Measurements from ENCODE around the gene SCARF2. TPM values are rescaled to one million over a fixed set of nuclear protein-coding genes. Genes with fewer than 3 reads are reported as not detected.

SCARF2 gene
- total and polyA plus RNA-seq, 2 of the 13 experiments (the other 11 are each of a cell fraction or from before 2014, with no cell fraction given), result 3.3 to 6.2 TPM

DNA sequence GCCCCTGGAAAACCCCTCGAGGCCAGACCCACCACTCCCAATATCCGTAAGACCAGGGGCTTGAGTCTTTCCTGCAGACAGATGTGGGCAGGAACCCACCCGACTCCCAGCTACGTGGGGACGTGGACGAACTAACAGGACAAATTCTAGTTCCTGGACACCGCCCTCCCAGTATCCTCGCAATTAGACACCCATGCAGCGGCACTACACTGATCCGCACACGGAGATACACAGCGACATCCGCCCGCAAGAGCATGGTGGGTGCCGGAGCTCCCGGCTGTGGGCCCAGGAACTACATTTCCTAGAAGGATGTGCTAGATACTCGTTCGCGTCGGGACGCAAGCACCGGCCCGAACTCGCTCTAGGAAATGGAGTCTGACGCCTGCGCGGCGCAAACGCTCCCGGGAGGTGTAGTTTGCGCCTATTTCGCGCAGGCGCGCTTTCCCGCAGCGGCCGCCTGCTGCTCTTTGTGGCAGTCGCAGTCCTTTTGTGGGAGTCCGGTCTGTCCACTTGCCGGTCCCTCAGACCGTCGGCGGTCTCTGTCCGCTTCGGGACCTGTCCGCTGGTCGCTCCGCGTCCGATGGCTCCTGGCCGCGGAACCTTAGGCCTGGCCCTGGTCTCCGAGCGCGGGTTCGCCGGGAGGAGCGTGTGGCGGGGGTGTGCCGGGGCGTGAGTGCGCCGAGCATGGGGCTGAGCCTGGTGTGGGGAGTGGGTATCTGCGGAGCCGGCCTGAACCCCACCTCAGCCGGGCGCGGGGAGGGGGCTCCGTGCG is 43.7 kb downstream of the SCARF2 start, which contains the start of gene ZNF74 (continued):
- TF ChIP-seq, protein P1, sequence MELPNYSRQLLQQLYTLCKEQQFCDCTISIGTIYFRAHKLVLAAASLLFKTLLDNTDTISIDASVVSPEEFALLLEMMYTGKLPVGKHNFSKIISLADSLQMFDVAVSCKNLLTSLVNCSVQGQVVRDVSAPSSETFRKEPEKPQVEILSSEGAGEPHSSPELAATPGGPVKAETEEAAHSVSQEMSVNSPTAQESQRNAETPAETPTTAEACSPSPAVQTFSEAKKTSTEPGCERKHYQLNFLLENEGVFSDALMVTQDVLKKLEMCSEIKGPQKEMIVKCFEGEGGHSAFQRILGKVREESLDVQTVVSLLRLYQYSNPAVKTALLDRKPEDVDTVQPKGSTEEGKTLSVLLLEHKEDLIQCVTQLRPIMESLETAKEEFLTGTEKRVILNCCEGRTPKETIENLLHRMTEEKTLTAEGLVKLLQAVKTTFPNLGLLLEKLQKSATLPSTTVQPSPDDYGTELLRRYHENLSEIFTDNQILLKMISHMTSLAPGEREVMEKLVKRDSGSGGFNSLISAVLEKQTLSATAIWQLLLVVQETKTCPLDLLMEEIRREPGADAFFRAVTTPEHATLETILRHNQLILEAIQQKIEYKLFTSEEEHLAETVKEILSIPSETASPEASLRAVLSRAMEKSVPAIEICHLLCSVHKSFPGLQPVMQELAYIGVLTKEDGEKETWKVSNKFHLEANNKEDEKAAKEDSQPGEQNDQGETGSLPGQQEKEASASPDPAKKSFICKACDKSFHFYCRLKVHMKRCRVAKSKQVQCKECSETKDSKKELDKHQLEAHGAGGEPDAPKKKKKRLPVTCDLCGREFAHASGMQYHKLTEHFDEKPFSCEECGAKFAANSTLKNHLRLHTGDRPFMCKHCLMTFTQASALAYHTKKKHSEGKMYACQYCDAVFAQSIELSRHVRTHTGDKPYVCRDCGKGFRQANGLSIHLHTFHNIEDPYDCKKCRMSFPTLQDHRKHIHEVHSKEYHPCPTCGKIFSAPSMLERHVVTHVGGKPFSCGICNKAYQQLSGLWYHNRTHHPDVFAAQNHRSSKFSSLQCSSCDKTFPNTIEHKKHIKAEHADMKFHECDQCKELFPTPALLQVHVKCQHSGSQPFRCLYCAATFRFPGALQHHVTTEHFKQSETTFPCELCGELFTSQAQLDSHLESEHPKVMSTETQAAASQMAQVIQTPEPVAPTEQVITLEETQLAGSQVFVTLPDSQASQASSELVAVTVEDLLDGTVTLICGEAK (IDR thresholded peaks at IDR 0.05), result no peak
- TF ChIP-seq, protein P1 (CRISPR knock-in tag; IDR thresholded peaks at IDR 0.05), result peak; percentile 71
- TF ChIP-seq KLF6 (CRISPR knock-in tag; IDR thresholded peaks at IDR 0.05) (0 out of 2 replicates have a peak, but pooled peaks have one; percentile 59), ZNF263 (CRISPR knock-in tag; IDR thresholded peaks at IDR 0.05) (peak; percentile 70; the same call in 1 of the 2 replicates), ZBTB42 (CRISPR knock-in tag; IDR thresholded peaks at IDR 0.05) (no peak), ZMYM4 (CRISPR knock-in tag; IDR thresholded peaks at IDR 0.05) (peak; percentile 34; the same call in 1 of the 2 replicates), SIN3B (IDR thresholded peaks at IDR 0.05; ENCODE audit: low read length) (no peak), CCDC6 (CRISPR knock-in tag; IDR thresholded peaks at IDR 0.05) (peak; percentile 71; the same call in 1 of the 2 replicates), HOXA3 (CRISPR knock-in tag; IDR thresholded peaks at IDR 0.05) (peak; percentile 75; the same call in 1 of the 2 replicates), NFATC3 (CRISPR knock-in tag; IDR thresholded peaks at IDR 0.05) (0 out of 2 replicates have a peak, but pooled peaks have one; percentile 27), DR1 (CRISPR knock-in tag; IDR thresholded peaks at IDR 0.05) (no peak), ZNF567 (CRISPR knock-in tag; IDR thresholded peaks at IDR 0.05; ENCODE audit: borderline replicate concordance) (0 out of 2 replicates have a peak, but pooled peaks have one; percentile 79), YEATS4 (CRISPR knock-in tag; IDR thresholded peaks at IDR 0.05; ENCODE audit: borderline replicate concordance) (no peak), ZNF607 (CRISPR knock-in tag; IDR thresholded peaks at IDR 0.05; ENCODE audit: borderline replicate concordance) (peak; percentile 33; the same call in 1 of the 2 replicates), TBX2 (CRISPR knock-in tag; IDR thresholded peaks at IDR 0.05; ENCODE audit: borderline replicate concordance) (peak; percentile 69), MLLT10 (CRISPR knock-in tag; IDR thresholded peaks at IDR 0.05) (no peak), HOXD1 (CRISPR knock-in tag; IDR thresholded peaks at IDR 0.05) (peak; percentile 51; the same call in 1 of the 2 replicates)
- TF ChIP-seq, protein P2, sequence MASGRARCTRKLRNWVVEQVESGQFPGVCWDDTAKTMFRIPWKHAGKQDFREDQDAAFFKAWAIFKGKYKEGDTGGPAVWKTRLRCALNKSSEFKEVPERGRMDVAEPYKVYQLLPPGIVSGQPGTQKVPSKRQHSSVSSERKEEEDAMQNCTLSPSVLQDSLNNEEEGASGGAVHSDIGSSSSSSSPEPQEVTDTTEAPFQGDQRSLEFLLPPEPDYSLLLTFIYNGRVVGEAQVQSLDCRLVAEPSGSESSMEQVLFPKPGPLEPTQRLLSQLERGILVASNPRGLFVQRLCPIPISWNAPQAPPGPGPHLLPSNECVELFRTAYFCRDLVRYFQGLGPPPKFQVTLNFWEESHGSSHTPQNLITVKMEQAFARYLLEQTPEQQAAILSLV (CRISPR knock-in tag; IDR thresholded peaks at IDR 0.05; ENCODE audit: borderline replicate concordance), result peak; percentile 61; the same call in 1 of the 2 replicates
- TF ChIP-seq, protein P3, sequence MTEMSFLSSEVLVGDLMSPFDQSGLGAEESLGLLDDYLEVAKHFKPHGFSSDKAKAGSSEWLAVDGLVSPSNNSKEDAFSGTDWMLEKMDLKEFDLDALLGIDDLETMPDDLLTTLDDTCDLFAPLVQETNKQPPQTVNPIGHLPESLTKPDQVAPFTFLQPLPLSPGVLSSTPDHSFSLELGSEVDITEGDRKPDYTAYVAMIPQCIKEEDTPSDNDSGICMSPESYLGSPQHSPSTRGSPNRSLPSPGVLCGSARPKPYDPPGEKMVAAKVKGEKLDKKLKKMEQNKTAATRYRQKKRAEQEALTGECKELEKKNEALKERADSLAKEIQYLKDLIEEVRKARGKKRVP (CRISPR knock-in tag; IDR thresholded peaks at IDR 0.05), result no peak

All from HepG2 (cell line).